ENCODE results near the gene SLC6A3. TPM values are rescaled to one million over a fixed set of nuclear protein-coding genes. Genes with fewer than 3 reads are reported as not detected.
A peak's percentile ranks its signal among the peaks of the same experiment; 100 is the strongest.

Gene SLC6A3
- total and polyA plus RNA-seq, 9 of the 15 experiments (the other 6 are each of a cell fraction or from before 2014, with no cell fraction given): not detected

DNA sequence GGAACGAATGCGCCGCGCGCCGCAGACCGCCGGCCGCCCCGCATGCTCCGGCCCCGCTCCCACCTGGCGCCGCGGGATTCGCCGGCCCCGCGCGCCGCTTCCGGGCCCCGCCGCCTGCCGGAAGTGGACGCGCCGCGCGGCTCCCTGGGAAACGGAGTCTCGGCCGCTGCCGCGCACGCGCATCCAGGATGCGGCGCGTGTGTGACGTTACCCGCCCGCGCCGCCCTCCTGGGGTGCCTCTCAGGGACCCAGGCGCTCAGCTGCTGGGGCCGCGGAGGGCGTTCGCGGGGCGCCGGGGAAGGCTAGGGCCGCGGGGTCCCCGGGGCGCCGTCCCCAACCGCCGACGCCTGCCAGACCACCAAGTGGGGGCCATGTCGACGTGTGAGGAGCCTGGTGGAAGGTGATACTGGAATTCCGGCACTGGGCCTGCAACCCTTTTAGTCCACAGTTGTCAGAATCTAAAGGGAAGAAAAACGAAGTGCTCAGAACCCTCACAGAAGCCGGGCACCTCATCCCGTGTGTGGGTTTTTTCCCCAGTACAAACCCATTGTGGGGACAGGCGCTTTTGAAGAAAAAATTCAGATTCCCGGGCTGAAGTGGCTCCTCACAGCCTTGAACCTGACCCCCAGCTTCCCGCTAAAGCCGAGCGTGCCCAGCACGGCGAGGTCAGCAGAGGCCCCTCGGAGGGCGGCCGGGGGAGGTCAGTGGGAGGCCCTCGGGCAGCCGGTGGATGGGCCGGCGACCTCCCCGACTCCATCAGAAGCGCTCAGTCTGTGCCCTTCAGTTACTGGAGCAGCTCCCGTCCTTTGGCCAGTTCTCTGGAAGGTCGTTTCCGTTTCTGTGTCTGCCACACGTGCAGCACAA is 100.0 kb downstream of the SLC6A3 start, which contains the start of gene CLPTM1L:
Gene CLPTM1L (minus strand): TSS at position 125 of the 864 bp plus-strand sequence. CDS start 258 bp downstream, outside the sequence.
- BruUV-seq (replicated peaks): TSS peak; percentile 85
- ChIA-PET POLR2A (interaction anchor here (0.6 to 2.9 kb wide), 6 partner anchors 8 to 575 kb away, joined by 3 to 19 read pairs (median 3); no protein-coding TSS in a partner anchor), CTCF (ENCODE audit: low intra/inter-chr PET ratio) (no interaction called here)
- FAIRE-seq (peak; percentile 49), DNase-seq (ENCODE audit: extremely low read depth in 1 of 4, low spot score in 3 of 4) (peak; percentile 96 to 98 (median 98)), ATAC-seq (peak; percentile 86)
- Histone ChIP-seq H3K9me1 (ENCODE audit: control insufficient read depth, insufficient read depth, low read length) (no peaks in the 10 kb centered on the region), H3K27me3 (ENCODE audit: control insufficient read depth in 2 of 2, insufficient read depth in 2 of 2, low read length in 2 of 2) (no peaks in the 10 kb centered on the region), H3K4me2 (ENCODE audit: insufficient read depth, low read length) (peak within 1 kb of the TSS; percentile 97), H3K27ac (ENCODE audit: extremely low read depth, low read depth, low read length) (peak within 1 kb of the TSS; percentile 78), H3K79me2 (ENCODE audit: control insufficient read depth, insufficient read depth, low read length) (peaks cover 41% of the 10 kb centered on the region), H3K9me3 (replicated peaks; ENCODE audit: control insufficient read depth, insufficient read depth, low read depth, low read length) (no peaks in the 10 kb centered on the region), H3K4me1 (replicated peaks in 1 of 2; ENCODE audit: control insufficient read depth in 2 of 2, insufficient read depth in 2 of 2, low read length in 2 of 2) (peaks cover 15 to 34% of the 10 kb centered on the region in 2 experiments; a peak in 4 of 5 replicates), H2AFZ (ENCODE audit: low read depth, low read length) (peak within 1 kb of the TSS; percentile 91), H3K36me3 (ENCODE audit: control insufficient read depth, insufficient read depth, low read length) (peaks cover 40% of the 10 kb centered on the region), H3K4me3 (peak within 1 kb of the TSS; percentile 99), H3K9ac (ENCODE audit: insufficient read depth in 1 of 2, low read depth in 2 of 2, low read length in 2 of 2) (peak within 1 kb of the TSS; percentile 97 to 99), H4K20me1 (replicated peaks; ENCODE audit: control insufficient read depth, insufficient read depth, low read length) (peaks cover 4% of the 10 kb centered on the region; the same call in 1 of the 2 replicates)
- intact Hi-C loops (cut with micrococcal nuclease): no loop called here
- in situ Hi-C loops (cut with MboI): no loop called here
- WGBS (ENCODE audit: insufficient coverage, low coverage, missing lambda C conversion rate): under 1% methylated on average over 72 of the region's 87 CpGs
- TF ChIP-seq PHF8 (IDR thresholded peaks at IDR 0.05; ENCODE audit: borderline replicate concordance, low read length) (peak; percentile 97), FUS (optimal IDR thresholded peaks at IDR 0.05; ENCODE audit: low read depth, low read length) (no peak), PCBP2 (IDR thresholded peaks at IDR 0.05; ENCODE audit: low read depth, low read length, poor library complexity, severe bottlenecking) (no peak), ZNF354B (CRISPR knock-in tag; IDR thresholded peaks at IDR 0.05) (no peak), HBP1 (CRISPR knock-in tag; IDR thresholded peaks at IDR 0.05) (no peak), ZFX (CRISPR knock-in tag; IDR thresholded peaks at IDR 0.05) (peak; percentile 97), NCOA4 (IDR thresholded peaks at IDR 0.05; ENCODE audit: partially characterized antibody) (no peak), HMGN3 (IDR thresholded peaks at IDR 0.05; ENCODE audit: borderline replicate concordance, extremely low read depth, insufficient read length, low read depth, low read length) (peak; percentile 49), CLOCK (CRISPR knock-in tag; IDR thresholded peaks at IDR 0.05; ENCODE audit: borderline replicate concordance) (no peak), ELK3 (CRISPR knock-in tag; IDR thresholded peaks at IDR 0.05) (no peak), ETS1 (conservative IDR thresholded peaks at IDR 0.05; ENCODE audit: control insufficient read depth, low read depth, low read length) (peak; percentile 97), HMG20B (CRISPR knock-in tag; IDR thresholded peaks at IDR 0.05) (no peak), SIN3B (IDR thresholded peaks at IDR 0.05; ENCODE audit: low read depth) (peak; percentile 98)
